HEK293T (cell line): ENCODE results near the gene PGBD5.

ENCODE experiments used
- ARNT ChIP-seq: fragments of 450-650 bp; IDR thresholded peaks from 2 replicates; pipeline ENCODE4 v1.6.1; 2017; ENCODE audit warnings: mild to moderate bottlenecking
- BHLHE40 ChIP-seq: fragments of 450-650 bp; IDR thresholded peaks from 2 replicates; pipeline ENCODE4 v1.6.1; 2016; ENCODE audit warnings: mild to moderate bottlenecking, moderate library complexity, borderline replicate concordance
- ELF4 ChIP-seq: fragments of 450-650 bp; IDR thresholded peaks from 2 replicates; pipeline ENCODE4 v1.6.1; 2017; ENCODE audit warnings: antibody characterized with exemption
- FOXK2 ChIP-seq: fragments of 450-650 bp; IDR thresholded peaks from 2 replicates; pipeline ENCODE4 v1.6.1; 2016; ENCODE audit warnings: mild to moderate bottlenecking
- FOXM1 ChIP-seq: fragments of 450-650 bp; IDR thresholded peaks from 2 replicates; pipeline ENCODE4 v1.6.1; 2017; ENCODE audit warnings: mild to moderate bottlenecking, borderline replicate concordance
- LEF1 ChIP-seq: fragments of 450-650 bp; IDR thresholded peaks from 2 replicates; pipeline ENCODE4 v1.6.1; 2017; ENCODE audit warnings: mild to moderate bottlenecking, borderline replicate concordance
- NFRKB ChIP-seq: fragments of 450-650 bp; IDR thresholded peaks from 2 replicates; pipeline ENCODE4 v1.6.1; 2016; ENCODE audit warnings: mild to moderate bottlenecking, moderate library complexity
- SP1 ChIP-seq: fragments of 450-650 bp; IDR thresholded peaks from 2 replicates; pipeline ENCODE4 v1.6.1; 2017
- SUZ12 ChIP-seq: fragments of 450-650 bp; IDR thresholded peaks from 2 replicates; pipeline ENCODE4 v1.6.1; 2016; ENCODE audit warnings: mild to moderate bottlenecking
- TARDBP ChIP-seq: fragments of 450-650 bp; IDR thresholded peaks from 2 replicates; pipeline ENCODE4 v1.6.1; 2016
- ZNF384 ChIP-seq: fragments of 450-650 bp; IDR thresholded peaks from 2 replicates; pipeline ENCODE4 v1.6.1; 2016
- TF ChIP-seq, protein P1 (sequence below): fragments of 450-650 bp; IDR thresholded peaks from 2 replicates; pipeline ENCODE4 v1.6.1; 2016

DNA sequence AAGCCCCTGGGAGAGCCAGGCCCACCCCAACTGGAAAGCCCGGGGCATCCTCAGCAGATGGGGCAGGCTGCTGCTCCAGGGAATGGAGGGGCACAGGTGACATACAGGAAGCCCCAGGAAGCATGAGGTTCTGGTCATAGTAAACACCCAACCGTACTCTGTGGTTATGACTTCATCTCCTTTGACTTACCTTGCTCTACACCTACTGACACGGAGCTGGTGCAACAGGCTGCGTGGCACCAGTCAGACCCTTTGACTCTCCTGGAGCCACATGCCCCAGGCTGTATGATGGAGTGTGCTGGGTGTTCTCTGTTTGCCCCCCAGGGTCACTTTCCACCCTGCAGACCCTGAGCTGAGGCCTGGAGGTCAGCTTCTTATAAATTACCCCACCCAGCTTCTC, 72.1 kb downstream of the PGBD5 start:
- TF ChIP-seq FOXM1 (no peak), BHLHE40 (no peak), TARDBP (no peak), SUZ12 (no peak), FOXK2 (no peak), ARNT (no peak), SP1 (no peak), LEF1 (no peak), NFRKB (no peak), ELF4 (no peak), ZNF384 (no peak)
- TF ChIP-seq, protein P1, sequence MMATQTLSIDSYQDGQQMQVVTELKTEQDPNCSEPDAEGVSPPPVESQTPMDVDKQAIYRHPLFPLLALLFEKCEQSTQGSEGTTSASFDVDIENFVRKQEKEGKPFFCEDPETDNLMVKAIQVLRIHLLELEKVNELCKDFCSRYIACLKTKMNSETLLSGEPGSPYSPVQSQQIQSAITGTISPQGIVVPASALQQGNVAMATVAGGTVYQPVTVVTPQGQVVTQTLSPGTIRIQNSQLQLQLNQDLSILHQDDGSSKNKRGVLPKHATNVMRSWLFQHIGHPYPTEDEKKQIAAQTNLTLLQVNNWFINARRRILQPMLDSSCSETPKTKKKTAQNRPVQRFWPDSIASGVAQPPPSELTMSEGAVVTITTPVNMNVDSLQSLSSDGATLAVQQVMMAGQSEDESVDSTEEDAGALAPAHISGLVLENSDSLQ: no peak
